Activated effector memory CD4-positive, alpha-beta T cell treated with Interleukin-2 at 50 U/mL for 16 hours (primary cell): Measurements from ENCODE around the gene CSRP1.
"Not testable (repeated sequence)": the region's sequence is repeated elsewhere in the genome, so short reads cannot be mapped to it uniquely, and the experiment has no call there.

Experiments used
- DNase-seq: peaks from one replicate; pipeline ENCODE4 v3.0.0-alpha.2; 2020

The CSRP1 gene

DNA sequence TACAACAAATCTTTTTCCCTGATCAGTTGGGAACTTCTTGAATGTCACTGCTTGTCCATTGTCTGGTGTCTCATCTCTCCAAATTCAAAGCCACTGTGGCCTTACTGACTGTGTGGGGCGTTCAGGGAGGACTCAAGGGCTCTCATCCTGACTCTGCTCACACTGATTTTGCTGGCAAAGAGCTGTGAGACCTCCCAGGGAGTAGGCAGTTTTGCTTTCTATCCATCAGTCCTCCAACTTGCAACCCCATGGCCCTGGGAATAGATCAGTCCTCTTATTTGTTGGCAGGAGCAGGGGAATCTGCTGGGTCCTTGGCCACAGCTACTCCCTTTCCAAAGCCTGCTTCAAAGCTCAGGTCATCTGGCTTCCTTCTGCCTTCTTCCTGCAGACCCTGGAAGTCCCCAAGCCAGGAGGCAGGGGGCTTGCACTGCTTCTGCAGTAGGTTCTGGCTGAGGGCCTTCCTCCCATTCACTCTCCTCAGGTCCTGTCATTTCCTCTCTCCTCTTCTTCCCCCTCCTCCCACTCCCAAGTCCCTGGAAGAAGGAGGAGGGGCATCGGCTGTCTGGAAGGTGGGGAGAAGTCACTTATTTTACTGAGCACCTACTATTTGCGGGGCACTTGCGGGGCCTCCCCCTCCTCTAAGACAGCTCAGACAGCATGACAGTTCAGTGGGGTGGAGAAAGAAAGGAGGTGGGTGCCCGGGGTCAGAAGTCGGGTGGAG, 31.1 kb upstream of the CSRP1 start:
- DNase-seq: no peak

DNA sequence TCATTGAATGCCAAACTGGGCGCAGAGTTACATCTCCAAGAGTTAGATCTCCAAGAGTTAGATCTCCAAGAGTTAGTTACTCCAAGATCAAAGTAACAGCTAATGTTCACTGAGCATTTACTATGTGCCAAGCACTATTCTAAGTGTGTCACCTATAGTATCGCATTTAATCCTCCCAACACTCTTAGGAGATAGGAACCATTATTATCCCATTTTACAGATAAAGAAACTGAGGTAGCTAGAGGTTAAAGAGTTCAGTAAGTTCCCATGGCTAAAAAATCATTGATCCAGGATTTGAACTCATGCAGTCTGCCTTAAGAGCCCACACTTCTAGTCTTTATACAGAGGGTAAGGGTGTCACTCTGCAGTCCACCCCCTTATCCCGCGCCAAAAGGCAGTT, 30.5 kb upstream of the CSRP1 start:
- DNase-seq: no peak

DNA sequence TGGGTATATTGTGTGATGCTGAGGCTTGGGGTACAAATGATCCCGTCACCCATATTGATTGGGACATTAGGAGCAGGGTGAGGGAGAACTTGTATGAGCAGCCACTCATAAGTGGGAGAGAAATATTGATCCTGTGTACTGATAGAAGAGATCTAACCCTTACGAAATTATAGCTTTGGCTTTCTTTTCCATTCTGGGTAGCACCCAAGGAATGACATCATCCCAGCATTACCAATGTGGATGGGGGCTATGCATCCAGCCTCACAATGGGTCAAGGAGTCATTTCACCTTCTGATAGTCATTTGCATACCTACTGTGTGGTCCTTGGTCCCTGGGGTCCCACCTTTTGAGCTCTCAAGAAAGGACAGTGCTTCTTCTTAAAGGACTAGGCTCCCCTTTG, 30.1 kb upstream of the CSRP1 start:
- DNase-seq: no peak

DNA sequence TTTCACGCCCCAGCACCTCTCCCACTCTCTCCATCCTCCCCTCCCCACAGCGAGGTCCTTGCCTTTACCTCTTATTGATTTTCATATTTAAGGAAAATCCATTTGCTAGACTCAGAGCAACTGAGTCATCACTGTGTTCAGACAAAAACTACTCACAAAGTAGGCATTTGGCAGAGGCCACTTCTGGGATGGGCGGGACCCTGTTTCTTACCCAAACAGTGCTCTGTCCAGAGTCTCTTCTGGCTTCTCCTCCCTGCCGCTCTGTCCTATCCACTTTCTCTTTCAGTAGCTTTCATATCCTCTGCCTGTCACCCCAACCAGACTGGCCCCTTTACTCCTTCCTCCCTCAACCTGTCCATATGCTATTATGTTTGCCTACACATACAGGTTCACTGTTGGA, 29.6 kb upstream of the CSRP1 start:
- no peak for DNase-seq

DNA sequence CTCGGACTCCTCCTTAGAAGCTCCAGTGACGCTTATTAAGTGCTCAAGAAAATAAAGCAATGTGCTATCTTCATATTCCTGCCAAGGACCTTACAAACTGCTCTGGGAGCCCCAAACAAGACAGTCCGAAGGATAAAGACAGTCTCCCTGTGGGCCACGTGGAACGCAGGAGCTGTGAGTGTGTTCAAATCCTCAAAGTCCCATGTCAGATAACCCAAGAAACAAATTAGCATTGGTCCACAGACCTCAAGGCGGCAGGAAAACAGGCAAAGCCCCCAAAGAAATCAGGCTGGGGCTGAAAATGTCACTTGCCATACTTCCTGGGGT, 29.0 kb upstream of the CSRP1 start:
- DNase-seq: no peak

DNA sequence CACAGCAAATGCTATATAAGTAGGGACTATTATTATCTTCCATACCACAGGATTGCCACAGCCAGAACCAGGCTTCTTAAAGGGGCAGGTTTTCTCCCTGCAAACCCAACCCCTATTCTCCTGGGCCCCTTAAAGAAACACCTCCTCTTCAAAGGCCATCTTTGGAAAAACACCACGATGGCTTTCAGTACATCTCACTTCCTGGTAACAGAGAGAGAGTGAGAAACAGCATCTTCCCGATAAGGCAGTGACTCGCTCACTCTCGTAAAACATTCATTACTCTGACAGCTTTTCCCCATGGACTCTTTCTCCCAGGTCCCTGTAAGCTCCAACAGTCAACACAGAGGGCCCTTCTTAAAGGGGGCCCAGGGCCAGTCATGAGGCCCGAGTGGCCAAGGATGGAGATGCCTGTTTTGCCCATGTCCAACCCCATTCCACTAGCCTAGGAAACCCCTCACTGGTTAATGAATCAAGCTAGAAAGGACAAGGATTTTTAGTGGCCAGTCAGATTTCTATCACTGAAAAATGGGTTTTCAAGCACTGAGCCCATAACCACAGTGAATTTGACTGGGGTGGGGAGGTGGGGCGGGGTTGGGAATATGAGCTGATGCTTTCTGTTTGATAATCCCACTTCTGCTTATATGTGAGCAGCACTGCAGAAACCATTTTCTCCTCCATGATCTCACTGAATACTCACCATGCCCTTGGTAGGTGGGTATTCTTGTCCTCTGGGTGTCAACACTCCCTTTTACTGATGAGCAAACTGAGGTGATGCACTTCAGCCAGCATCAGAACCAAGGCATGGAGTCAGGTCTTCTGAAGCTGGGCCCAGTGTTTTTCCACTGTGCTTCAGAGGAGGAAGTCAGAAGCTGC, 28.4 kb upstream of the CSRP1 start:
- DNase-seq: no peak

DNA sequence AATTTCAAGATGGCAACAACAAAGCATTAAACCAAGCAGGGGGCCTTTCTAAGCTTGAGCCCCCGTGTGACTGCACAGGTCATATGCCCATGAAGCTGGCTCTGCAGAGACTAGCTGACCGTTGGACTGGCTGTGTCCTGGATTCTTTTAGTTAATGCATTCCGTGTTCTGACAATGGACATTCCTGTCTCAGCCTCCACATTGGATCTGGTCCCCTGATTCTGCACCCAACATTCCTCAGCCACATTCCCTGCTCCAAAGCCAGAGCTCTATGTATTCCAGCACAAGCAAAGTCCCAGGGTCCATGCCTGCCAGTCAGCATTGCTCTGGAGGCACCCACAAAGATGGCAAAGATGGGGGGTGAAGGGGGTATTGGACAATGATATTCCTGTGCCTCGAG, 26.9 kb upstream of the CSRP1 start:
- no peak for DNase-seq

DNA sequence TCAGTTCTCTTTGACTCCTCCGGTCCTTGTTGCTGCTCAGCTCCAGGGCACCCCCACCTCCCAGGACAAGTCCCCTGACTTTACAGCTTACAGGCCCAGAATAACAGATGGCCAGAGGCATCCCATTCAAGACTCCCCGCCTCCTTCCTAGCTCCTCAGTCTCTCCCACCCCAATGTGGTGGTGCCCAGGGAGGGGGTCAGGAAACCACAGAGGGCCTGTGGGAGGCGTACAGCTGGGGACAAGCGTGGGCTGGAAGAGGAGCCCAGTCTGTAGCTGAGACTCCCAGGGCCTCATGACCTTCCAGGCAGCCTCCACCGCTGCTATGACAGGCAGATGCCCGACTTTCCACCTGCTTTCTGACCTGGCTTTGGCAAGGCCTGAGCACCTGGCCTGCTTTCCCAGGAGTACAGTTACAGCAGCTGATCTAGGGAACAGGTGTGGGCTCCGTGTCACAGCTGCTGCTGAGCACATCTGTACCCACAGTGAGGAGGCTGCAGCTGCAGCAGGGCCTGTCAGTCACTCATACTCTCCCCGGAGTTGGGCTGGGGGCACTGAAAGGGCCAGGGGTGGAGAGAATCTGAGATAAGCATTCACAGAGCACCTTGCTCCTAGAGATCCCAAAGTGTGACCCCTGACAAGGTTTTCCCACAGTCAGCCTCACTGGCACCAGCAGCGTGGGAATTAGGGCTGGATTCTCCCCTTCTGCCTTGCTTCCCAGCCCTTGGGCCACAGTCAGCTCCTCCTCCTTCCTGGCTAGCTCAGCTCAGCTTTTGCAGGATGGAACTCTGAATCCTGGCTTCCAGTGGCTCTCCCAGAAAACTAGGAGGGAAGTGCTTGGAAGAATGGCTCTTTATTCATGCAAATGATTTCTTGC, 24.9 kb upstream of the CSRP1 start:
- DNase-seq: no peak

DNA sequence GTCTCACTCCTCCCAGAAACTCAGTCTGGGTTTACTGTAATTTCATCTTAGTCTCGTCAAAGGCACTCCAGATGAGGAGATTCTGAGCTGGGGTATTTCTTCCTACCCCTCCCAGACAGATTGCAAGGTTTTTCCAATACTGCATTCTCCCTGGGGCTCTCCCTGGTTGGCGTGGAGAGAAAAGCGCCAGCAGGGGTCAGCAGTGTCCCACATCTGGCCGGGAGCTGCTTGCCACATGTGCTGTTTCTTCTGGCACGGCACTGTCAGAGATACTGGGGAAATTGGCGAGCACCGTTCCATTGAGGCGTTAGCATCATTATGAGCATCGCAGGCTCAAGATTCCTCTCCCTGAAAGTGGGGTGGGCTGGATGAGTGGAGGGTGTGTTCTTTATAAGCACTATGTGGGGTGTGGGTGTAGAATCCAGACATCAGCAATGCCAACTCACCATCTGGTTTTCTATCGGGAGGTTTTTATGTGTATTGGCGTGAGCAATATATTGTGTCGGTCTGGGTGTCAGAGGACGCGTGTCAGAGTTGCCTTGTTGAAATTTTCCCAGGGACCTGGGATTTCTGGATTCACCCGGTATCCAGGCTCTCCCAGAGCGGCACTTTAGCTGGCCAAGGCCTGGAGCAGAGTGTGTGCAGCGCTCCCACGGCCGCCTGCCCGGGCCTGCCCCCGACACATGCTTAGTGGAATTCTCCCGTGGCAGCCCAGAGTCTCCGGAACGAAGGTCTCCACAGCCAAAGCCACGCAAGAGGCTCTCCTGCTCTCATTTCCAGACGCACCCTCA, 24.0 kb upstream of the CSRP1 start:
- no peak for DNase-seq

DNA sequence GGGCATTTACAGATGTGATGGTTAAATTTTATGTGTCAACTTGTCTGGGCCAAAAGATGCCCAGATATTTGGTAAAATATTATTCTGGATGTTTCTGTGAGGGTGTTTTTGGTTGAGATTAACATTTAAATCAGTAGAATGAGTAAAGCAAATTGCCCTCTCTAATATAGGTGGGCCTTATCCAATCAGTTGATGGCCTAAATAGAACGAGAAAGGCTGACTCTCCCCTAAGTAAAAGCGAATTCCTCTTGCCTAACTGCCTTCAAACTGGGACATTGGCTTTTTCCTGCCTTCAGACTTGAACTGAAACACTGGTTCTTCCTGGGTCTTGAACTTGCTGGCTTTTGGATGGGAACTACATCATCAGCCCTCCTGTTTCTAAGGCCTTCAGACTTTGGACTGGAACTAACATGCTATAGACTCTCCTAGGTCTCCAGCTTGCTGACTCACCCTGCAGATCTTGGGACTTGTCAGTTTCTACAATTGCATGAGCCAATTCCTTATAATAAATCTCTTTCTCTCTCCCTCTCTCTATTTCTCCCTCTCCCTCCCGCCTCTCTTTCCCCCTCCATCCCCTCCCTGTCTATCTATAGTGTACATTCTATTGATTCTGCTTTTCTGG, 21.8 kb upstream of the CSRP1 start:
- DNase-seq: no peak

DNA sequence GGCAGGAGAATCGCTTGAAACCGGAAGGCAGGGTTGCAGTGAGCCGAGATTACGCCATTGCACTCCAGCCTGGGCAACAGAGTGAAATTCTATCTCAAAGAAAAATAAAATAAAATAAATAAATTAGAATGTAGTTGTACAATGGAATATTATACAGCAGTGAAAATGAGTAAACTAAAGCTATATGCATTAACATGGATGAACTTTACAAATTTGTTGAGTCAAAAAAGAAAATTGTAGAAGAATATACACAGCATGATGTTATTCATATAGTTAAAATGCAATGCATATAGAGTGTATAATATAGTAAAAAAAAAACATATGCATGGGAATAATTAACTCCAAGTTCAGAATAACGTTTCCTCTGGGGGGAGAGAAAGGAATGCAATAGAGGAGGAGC, 21.0 kb upstream of the CSRP1 start:
- DNase-seq: no peak

DNA sequence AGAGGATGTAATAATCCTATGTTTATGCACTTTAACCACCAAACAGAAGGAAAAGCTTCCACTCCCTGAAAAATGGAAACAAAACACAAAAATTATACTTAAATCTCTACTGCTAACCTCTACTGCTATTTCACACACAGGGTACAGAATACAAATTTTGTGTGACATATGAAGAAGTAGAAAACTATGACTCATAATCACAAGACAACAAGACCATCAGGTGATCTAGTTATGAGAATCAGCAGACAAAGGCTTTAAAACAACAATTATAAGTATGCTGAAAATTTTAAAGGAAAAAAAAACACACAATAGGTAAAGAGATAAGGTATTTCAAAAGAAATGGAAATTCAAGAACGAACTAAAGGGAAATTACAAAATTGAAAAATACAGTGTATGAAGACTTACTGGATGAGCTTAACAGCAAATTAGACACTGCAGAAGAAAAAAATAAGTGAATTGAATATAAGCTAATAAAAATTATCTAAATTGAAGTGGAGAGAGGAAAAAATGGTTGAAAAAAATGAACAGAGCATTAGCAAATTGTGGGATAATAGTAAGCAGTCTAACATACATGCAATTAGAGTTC, 18.4 kb upstream of the CSRP1 start:
- DNase-seq: no peak

DNA sequence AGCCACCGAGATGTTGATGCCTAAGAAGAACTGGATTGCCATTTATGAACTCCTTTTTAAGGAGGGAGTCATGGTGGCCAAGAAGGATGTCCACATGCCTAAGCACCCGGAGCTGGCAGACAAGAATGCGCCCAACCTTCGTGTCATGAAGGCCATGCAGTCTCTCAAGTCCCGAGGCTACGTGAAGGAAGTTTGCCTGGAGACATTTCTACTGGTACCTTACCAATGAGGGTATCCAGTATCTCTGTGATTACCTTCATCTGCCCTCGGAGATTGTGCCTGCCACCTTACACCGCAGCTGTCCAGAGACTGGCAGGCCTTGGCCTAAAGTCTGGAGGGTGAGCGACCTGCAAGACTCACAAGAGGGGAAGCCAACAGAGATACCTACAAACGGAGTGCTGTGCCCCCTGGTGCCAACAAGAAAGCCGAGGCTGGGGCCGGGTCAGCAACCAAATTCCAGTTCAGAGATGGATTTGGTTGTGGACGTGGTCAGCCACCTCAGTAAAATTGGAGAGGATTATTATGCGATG, 13.2 kb upstream of the CSRP1 start:
- DNase-seq: not testable (repeated sequence)

DNA sequence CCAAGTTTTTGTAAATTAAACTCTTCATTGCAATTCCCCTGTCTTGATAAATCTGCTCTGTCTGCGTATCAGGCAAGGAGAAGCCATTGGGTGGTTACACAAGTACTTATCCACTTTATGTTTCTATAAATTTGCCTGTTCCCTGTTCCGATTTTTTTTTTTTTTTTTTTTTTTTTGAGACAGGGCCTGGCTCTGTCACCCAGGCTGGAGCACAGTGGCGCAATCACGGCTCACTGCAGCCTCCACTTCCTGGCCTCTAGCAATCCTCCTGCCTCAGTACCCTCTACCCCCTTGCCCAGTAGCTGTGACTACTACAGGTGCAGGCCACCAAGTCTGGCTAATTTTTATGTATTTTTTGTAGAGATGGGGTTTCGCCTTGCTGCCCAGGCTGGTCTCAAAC, 11.1 kb upstream of the CSRP1 start:
- no peak for DNase-seq

DNA sequence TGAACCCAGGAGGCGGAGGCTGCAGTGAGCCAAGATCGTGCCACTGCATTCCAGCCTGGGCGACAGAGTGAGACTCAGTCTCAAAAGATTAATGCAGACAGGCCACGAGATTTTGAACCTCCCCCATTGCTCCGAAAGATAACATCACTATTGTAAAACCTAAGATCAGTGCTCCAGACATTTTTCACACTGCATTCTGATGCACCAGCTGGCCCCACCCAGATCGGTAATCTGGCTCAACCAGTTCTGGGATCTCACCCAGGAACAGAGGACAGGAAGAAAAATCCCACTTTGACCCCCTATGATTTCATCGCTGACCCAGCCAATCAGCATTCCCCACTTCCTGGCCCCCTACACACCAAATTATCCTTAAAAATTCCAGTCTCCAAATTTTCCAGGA, 10.7 kb upstream of the CSRP1 start:
- DNase-seq: no peak

DNA sequence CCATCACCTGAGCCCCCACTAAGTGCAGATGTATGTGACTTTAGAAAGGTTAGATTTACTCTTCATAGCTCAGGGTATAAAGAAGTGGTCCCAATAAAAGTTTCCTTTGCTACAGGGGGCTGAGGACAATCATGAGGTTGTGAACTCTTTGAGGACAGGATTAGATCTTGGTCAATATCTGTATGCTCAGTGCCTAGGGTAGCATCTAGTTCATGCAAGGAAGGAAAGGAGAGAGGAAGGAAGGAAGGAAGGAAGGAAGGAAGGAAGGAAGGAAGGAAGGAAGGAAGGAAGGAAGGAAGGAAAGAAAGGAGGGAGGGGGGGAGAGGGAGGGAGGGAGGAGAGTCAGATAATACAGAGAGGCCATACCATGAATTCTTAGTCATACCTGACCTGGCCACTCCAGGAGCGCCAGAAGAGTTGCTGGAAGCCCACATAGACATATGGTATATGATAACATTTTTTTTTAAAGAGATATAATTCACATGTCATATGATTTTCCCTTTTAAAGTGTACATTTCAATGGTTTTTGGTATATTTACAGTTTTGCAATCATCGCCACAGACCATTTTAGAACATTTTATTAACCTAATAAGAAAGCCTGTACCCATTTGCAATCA, 9.7 kb upstream of the CSRP1 start:
- DNase-seq: no peak

DNA sequence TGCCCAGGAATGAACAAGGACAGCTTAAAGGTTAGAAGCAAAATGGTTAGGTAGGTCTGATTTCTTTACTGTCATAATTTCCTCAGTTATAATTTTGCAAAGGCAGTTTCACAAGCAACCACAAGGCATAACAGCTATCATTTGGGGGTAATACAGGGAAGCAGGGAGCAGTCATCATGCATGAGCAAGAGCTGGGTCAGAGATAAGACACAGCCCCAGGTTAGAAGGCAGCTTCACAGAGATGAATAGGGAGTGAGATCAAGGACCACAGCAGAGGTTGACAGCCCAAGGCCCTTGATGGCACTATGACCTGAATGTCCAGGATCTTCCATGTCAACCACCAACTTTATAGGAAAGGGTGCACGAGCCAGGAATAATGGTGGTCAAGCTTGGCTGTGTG, 9.0 kb upstream of the CSRP1 start:
- no peak for DNase-seq

DNA sequence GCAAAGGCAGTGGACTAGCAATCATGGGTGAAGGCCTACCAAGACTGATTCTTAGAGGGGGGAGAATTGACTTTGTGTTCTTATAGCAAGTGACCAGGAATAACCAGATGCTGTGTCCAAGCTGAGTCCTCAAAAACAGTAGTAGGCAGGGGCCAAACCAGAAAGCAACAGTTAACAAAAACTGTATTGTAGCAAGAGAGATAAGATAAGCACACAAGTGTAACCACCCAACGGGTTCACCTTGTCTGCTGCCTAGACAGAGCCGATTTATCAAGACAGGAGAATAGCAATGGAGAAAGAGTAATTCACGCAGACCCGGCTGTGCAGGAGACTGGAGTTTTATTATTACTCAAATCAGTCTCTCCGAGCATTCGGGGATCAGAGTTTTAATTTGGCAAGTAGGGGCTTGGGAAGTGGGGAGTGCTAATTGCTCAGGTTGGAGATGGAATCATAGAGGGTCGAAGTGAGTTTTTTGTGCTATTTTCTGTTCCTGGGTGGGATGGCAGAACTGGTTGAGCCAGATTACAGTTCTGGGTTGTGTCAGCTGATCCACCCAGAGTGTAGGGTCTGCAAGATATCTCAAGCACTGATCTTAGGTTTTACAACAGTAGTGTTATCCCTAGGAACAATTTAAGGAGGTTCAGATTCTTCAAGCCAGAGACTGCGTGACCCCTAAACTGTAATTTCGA, 8.3 kb upstream of the CSRP1 start:
- DNase-seq: no peak

DNA sequence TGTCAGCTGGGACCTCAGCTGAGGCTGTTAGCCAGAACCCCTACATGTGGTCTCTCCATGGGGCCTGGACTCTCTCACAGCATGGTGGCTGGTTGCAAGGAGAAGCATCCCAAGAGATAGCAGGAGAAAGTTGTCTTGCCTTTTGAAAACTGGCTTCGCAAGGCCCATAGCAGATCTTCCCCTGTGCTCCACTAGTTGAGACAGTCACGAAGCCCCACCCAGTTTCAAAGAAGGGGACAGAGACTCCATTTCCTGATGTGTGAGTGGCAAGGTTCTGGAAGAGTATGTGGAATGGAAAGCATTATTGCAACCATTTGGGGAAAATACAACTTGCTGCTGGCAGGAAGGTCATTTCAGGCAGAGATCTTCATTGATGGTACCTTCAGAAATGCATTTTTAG, 7.5 kb upstream of the CSRP1 start:
- DNase-seq: no peak

DNA sequence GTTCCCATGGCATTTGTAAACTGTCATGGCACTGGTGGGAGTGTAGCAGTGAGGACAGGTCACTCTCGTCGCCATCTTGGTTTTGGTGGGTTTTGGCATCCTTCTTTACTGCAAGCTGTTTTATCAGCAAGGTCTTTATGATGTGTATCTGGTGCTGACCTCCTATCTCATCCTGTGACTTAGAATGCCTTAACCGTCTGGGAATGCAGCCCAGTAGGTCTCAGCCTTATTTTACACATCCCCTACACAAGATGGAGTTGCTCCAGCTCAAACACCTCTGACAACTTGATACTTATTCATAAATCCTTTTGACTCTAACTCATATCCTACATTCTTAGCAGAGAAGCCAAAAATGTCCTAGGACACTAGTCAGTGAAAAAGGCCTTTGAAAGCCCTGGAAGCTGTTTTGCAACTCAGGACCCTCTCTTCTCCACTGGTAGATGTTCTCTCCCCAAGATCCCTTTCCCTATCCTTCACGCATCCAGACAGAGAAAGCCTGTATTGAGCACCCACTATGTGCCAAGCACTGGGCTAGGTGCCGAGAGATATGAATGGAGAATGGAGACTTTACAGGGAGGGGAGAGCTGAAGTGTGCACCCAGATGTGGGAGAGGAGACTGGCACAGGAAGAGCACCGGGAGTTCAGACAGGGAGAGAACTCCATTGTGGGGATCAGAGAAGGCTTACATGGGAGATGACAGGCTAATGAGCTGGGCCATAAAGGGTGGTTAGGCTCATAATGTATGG, 6.7 kb upstream of the CSRP1 start:
- DNase-seq: no peak
